BE2C (cell line): Measurements from ENCODE around the gene TBC1D10B.
"Not testable (repeated sequence)": the region's sequence is repeated elsewhere in the genome, so short reads cannot be mapped to it uniquely, and the experiment has no call there.

Experiments used
- DNase-seq: peaks from one replicate; pipeline ENCODE4 v3.0.0-alpha.2; 2020
- H3K27me3 ChIP-seq: fragments of 250-450 bp; sonication (Bioruptor Pico); 2 replicates; pipeline ENCODE4 v1.5.1; 2020; ENCODE audit warnings: mild to moderate bottlenecking
- H3K36me3 ChIP-seq: fragments of 250-450 bp; sonication (Bioruptor Pico); 2 replicates; pipeline ENCODE4 v1.5.1; 2020; ENCODE audit warnings: mild to moderate bottlenecking
- H3K4me1 ChIP-seq: fragments of 250-450 bp; sonication (Bioruptor Pico); 2 replicates; pipeline ENCODE4 v1.5.1; 2020
- H3K4me3 ChIP-seq: 2 replicates; pipeline ENCODE4 v1.5.1; 2011; ENCODE audit warnings: low read depth, low read length
- H3K9me3 ChIP-seq: fragments of 250-450 bp; sonication (Bioruptor Pico); 2 replicates; pipeline ENCODE4 v1.5.1; 2020
- CTCF ChIP-seq: IDR thresholded peaks from 2 replicates; pipeline ENCODE4 v1.5.1; 2012; ENCODE audit warnings: mild to moderate bottlenecking, low read depth, low read length

Gene TBC1D10B

GRCh38 chr16:30346286-30346685 lies 24.0 kb downstream of the TBC1D10B start:
- Histone ChIP-seq H3K27me3 (no peaks in the 10 kb centered on the region), H3K4me3 (no peak overlapping the region), H3K36me3 (peaks cover 11% of the 10 kb centered on the region), H3K9me3 (no peaks in the 10 kb centered on the region), H3K4me1 (no peaks in the 10 kb centered on the region)
- no peak for TF ChIP-seq CTCF
- no peak for DNase-seq

- not testable (repeated sequence) for H3K4me1 ChIP-seq
These were observed 26.8 kb downstream of the TBC1D10B start for GRCh38 chr16:30343491-30343820.

GRCh38 chr16:30342751-30343490 lies 27.4 kb downstream of the TBC1D10B start:
- DNase-seq: no peak
- Histone ChIP-seq H3K9me3 (no peaks in the 10 kb centered on the region), H3K36me3 (no peaks in the 10 kb centered on the region), H3K27me3 (no peaks in the 10 kb centered on the region), H3K4me1 (no peaks in the 10 kb centered on the region), H3K4me3 (no peak overlapping the region)
- TF ChIP-seq CTCF: no peak

More at GRCh38 chr16:30343491-30343820, 26.8 kb downstream of the TBC1D10B start:
- H3K27me3 ChIP-seq, DNase-seq, H3K9me3 ChIP-seq, H3K4me3 ChIP-seq, H3K36me3 ChIP-seq: not testable (repeated sequence)

GRCh38 chr16:30341971-30342370 lies 28.3 kb downstream of the TBC1D10B start:
- H3K36me3 ChIP-seq, H3K27me3 ChIP-seq, H3K4me3 ChIP-seq, H3K9me3 ChIP-seq, H3K4me1 ChIP-seq, DNase-seq: not testable (repeated sequence)

GRCh38 chr16:30340621-30341020 lies 29.7 kb downstream of the TBC1D10B start:
- no peaks in the 10 kb centered on the region for H3K27me3 ChIP-seq
- no peaks in the 10 kb centered on the region for H3K36me3 ChIP-seq
- no peak overlapping the region for H3K4me3 ChIP-seq
- no peak for TF ChIP-seq CTCF
- H3K9me3 ChIP-seq: no peaks in the 10 kb centered on the region
- no peak for DNase-seq
- H3K4me1 ChIP-seq: no peaks in the 10 kb centered on the region

- not testable (repeated sequence) for H3K9me3 ChIP-seq, H3K4me1 ChIP-seq, H3K27me3 ChIP-seq, H3K36me3 ChIP-seq, H3K4me3 ChIP-seq, DNase-seq
These were observed 31.6 kb downstream of the TBC1D10B start for GRCh38 chr16:30338715-30339114.

GRCh38 chr16:30337964-30338357 lies 32.3 kb downstream of the TBC1D10B start:
- not testable (repeated sequence) for H3K9me3 ChIP-seq, H3K27me3 ChIP-seq, H3K4me3 ChIP-seq, H3K36me3 ChIP-seq, H3K4me1 ChIP-seq, DNase-seq

- DNase-seq: no peak
- peak overlapping the region; percentile 63 for H3K4me3 ChIP-seq
- H3K27me3 ChIP-seq: no peaks in the 10 kb centered on the region
These were observed 34.5 kb downstream of the TBC1D10B start for GRCh38 chr16:30335598-30336474.

GRCh38 chr16:30335028-30335597 lies 35.2 kb downstream of the TBC1D10B start:
- not testable (repeated sequence) for H3K27me3 ChIP-seq, H3K4me1 ChIP-seq, H3K36me3 ChIP-seq, H3K9me3 ChIP-seq
- peak; percentile 93 for DNase-seq
- H3K4me3 ChIP-seq: peak overlapping the region; percentile 63

More at GRCh38 chr16:30335598-30336474, 34.5 kb downstream of the TBC1D10B start:
- no peaks in the 10 kb centered on the region for H3K9me3 ChIP-seq
- H3K36me3 ChIP-seq: no peaks in the 10 kb centered on the region
- no peak for TF ChIP-seq CTCF
- H3K4me1 ChIP-seq: no peaks in the 10 kb centered on the region

GRCh38 chr16:30334473-30334989 lies 35.8 kb downstream of the TBC1D10B start:
- DNase-seq: peak; percentile 90
- H3K4me1 ChIP-seq: not testable (repeated sequence)

GRCh38 chr16:30324220-30324619 lies 46.1 kb downstream of the TBC1D10B start:
- H3K4me1 ChIP-seq, H3K9me3 ChIP-seq, DNase-seq, H3K27me3 ChIP-seq, H3K4me3 ChIP-seq, H3K36me3 ChIP-seq: not testable (repeated sequence)

More at GRCh38 chr16:30334473-30334989, 35.8 kb downstream of the TBC1D10B start:
- not testable (repeated sequence) for H3K27me3 ChIP-seq, H3K9me3 ChIP-seq, H3K36me3 ChIP-seq
- peak overlapping the region; percentile 63 for H3K4me3 ChIP-seq
